ENCODE data around the gene MOGAT3. TPM values are rescaled to one million over a fixed set of nuclear protein-coding genes. Genes with fewer than 3 reads are reported as not detected.

The MOGAT3 gene
- total RNA-seq, 2 experiments from 2014 or later = not detected

GRCh38 chr7:101165075-101165957, 35.5 kb downstream of the MOGAT3 start, which contains the start of gene VGF:
VGF (minus strand) TSS chr7:101165569; CDS start chr7:101164843, 726 bp downstream.
- no peaks in the 10 kb centered on the region for H3K9me3 Mint-ChIP-seq
- peaks cover 78% of the 10 kb centered on the region for H3K27me3 Mint-ChIP-seq
- peaks cover 45% of the 10 kb centered on the region for H3K4me1 Mint-ChIP-seq
- DNase-seq = peak; percentile 92
- peaks cover 5% of the 10 kb centered on the region for H3K36me3 Mint-ChIP-seq
- H3K4me3 Mint-ChIP-seq = peak within 1 kb of the TSS; percentile 83
- peak within 1 kb of the TSS; percentile 51 for H3K27ac Mint-ChIP-seq

- Mint-ChIP-seq H3K27me3 (peaks cover 67% of the 10 kb centered on the region), H3K36me3 (peaks cover 5% of the 10 kb centered on the region), H3K27ac (no peak overlapping the region), H3K4me1 (peaks cover 38% of the 10 kb centered on the region), H3K4me3 (no peak overlapping the region), H3K9me3 (no peaks in the 10 kb centered on the region)
- DNase-seq = no peak
Observed at GRCh38 chr7:101164071-101164840, 36.6 kb downstream of the MOGAT3 start.

GRCh38 chr7:101163279-101164070, 37.4 kb downstream of the MOGAT3 start:
- peak overlapping the region; percentile 60 for H3K4me3 Mint-ChIP-seq
- peaks cover 60% of the 10 kb centered on the region for H3K27me3 Mint-ChIP-seq
- DNase-seq = no peak
- H3K27ac Mint-ChIP-seq = no peak overlapping the region
- H3K4me1 Mint-ChIP-seq = peaks cover 33% of the 10 kb centered on the region
- peaks cover 7% of the 10 kb centered on the region for H3K36me3 Mint-ChIP-seq
- no peaks in the 10 kb centered on the region for H3K9me3 Mint-ChIP-seq

- H3K27me3 Mint-ChIP-seq = peaks cover 52% of the 10 kb centered on the region
- H3K4me3 Mint-ChIP-seq = peak overlapping the region; percentile 52
- H3K4me1 Mint-ChIP-seq = peaks cover 28% of the 10 kb centered on the region
- H3K9me3 Mint-ChIP-seq = no peaks in the 10 kb centered on the region
- no peak overlapping the region for H3K27ac Mint-ChIP-seq
- DNase-seq = peak; percentile 44
- peaks cover 9% of the 10 kb centered on the region for H3K36me3 Mint-ChIP-seq
Observed at GRCh38 chr7:101162551-101163278, 38.1 kb downstream of the MOGAT3 start.

- peaks cover 20% of the 10 kb centered on the region for H3K4me1 Mint-ChIP-seq
- H3K4me3 Mint-ChIP-seq = peak overlapping the region; percentile 52
- peaks cover 44% of the 10 kb centered on the region for H3K27me3 Mint-ChIP-seq
- no peaks in the 10 kb centered on the region for H3K9me3 Mint-ChIP-seq
- H3K27ac Mint-ChIP-seq = no peak overlapping the region
- peaks cover 9% of the 10 kb centered on the region for H3K36me3 Mint-ChIP-seq
- no peak for DNase-seq
Observed at GRCh38 chr7:101161692-101162471, 39.0 kb downstream of the MOGAT3 start.

- H3K9me3 Mint-ChIP-seq = no peaks in the 10 kb centered on the region
- H3K36me3 Mint-ChIP-seq = peaks cover 9% of the 10 kb centered on the region
- no peak overlapping the region for H3K27ac Mint-ChIP-seq
- peaks cover 12% of the 10 kb centered on the region for H3K4me1 Mint-ChIP-seq
- H3K27me3 Mint-ChIP-seq = peaks cover 34% of the 10 kb centered on the region
- H3K4me3 Mint-ChIP-seq = no peak overlapping the region
- DNase-seq = no peak
Observed at GRCh38 chr7:101160910-101161309, 39.9 kb downstream of the MOGAT3 start.

GRCh38 chr7:101159696-101160674, 40.9 kb downstream of the MOGAT3 start:
- Mint-ChIP-seq H3K27ac (no peak overlapping the region), H3K4me1 (peaks cover 14% of the 10 kb centered on the region), H3K36me3 (peaks cover 8% of the 10 kb centered on the region), H3K27me3 (peaks cover 25% of the 10 kb centered on the region), H3K4me3 (no peak overlapping the region), H3K9me3 (no peaks in the 10 kb centered on the region)
- DNase-seq = no peak

GRCh38 chr7:101156866-101157589, 43.8 kb downstream of the MOGAT3 start:
- H3K9me3 Mint-ChIP-seq = peaks cover 2% of the 10 kb centered on the region
- no peak overlapping the region for H3K4me3 Mint-ChIP-seq
- H3K27ac Mint-ChIP-seq = no peak overlapping the region
- no peak for DNase-seq
- H3K36me3 Mint-ChIP-seq = peaks cover 10% of the 10 kb centered on the region
- peaks cover 12% of the 10 kb centered on the region for H3K27me3 Mint-ChIP-seq
- peaks cover 8% of the 10 kb centered on the region for H3K4me1 Mint-ChIP-seq

GRCh38 chr7:101156277-101156676, 44.6 kb downstream of the MOGAT3 start:
- peaks cover 2% of the 10 kb centered on the region for H3K9me3 Mint-ChIP-seq
- H3K27me3 Mint-ChIP-seq = peaks cover 9% of the 10 kb centered on the region
- no peak for DNase-seq
- H3K4me3 Mint-ChIP-seq = no peak overlapping the region
- H3K4me1 Mint-ChIP-seq = peaks cover 8% of the 10 kb centered on the region
- H3K27ac Mint-ChIP-seq = no peak overlapping the region
- H3K36me3 Mint-ChIP-seq = peaks cover 7% of the 10 kb centered on the region

GRCh38 chr7:101155303-101155702, 45.5 kb downstream of the MOGAT3 start:
- DNase-seq = no peak

GRCh38 chr7:101154693-101155102, 46.1 kb downstream of the MOGAT3 start:
- peak overlapping the region; percentile 54 for H3K27ac Mint-ChIP-seq
- peak; percentile 35 for DNase-seq
- peaks cover 7% of the 10 kb centered on the region for H3K36me3 Mint-ChIP-seq

More at GRCh38 chr7:101155303-101155702, 45.5 kb downstream of the MOGAT3 start:
- Mint-ChIP-seq H3K9me3 (peaks cover 2% of the 10 kb centered on the region), H3K4me3 (peak overlapping the region; percentile 84), H3K4me1 (peaks cover 8% of the 10 kb centered on the region), H3K36me3 (peaks cover 7% of the 10 kb centered on the region), H3K27ac (peak overlapping the region; percentile 54), H3K27me3 (peaks cover 11% of the 10 kb centered on the region)

More at GRCh38 chr7:101154693-101155102, 46.1 kb downstream of the MOGAT3 start:
- H3K4me3 Mint-ChIP-seq = peak overlapping the region; percentile 84
- H3K9me3 Mint-ChIP-seq = peaks cover 2% of the 10 kb centered on the region
- peaks cover 13% of the 10 kb centered on the region for H3K27me3 Mint-ChIP-seq
- peaks cover 8% of the 10 kb centered on the region for H3K4me1 Mint-ChIP-seq

Measured in activated naive CD8-positive, alpha-beta T cell treated with anti-CD3 and anti-CD28 coated beads for 36 hours (primary cell).